Measurements from ENCODE around the gene PLB1. TPM values are rescaled to one million over a fixed set of nuclear protein-coding genes. Genes with fewer than 3 reads are reported as not detected.

PLB1 gene
- total RNA-seq, 2 donors from 2014 or later: 2.1 to 3.0 TPM

GRCh38 chr2:28580078-28580477 lies 84.2 kb downstream of the PLB1 start:
- no peak for DNase-seq (ENCODE audit: low spot score)
- H3K27ac ChIP-seq: no peak overlapping the region
- H3K27me3 ChIP-seq: no peaks in the 10 kb centered on the region
- peaks cover 0 to 17% of the 10 kb centered on the region in 2 donors for H3K4me1 ChIP-seq
- no peaks in the 10 kb centered on the region for H3K36me3 ChIP-seq
- TF ChIP-seq CTCF (IDR thresholded peaks at IDR 0.05): no peak
- H3K4me3 ChIP-seq: no peak overlapping the region
- H3K9me3 ChIP-seq: no peaks in the 10 kb centered on the region

- Histone ChIP-seq H3K9me3 (no peaks in the 10 kb centered on the region), H3K36me3 (no peaks in the 10 kb centered on the region), H3K4me3 (no peak overlapping the region), H3K4me1 (peaks cover 0 to 21% of the 10 kb centered on the region in 2 donors), H3K27me3 (no peaks in the 10 kb centered on the region), H3K27ac (no peak overlapping the region)
- no peak for TF ChIP-seq CTCF (IDR thresholded peaks at IDR 0.05)
- DNase-seq (ENCODE audit: low spot score): no peak
Measured at GRCh38 chr2:28581312-28581711, 85.5 kb downstream of the PLB1 start.

GRCh38 chr2:28582152-28582551 lies 86.3 kb downstream of the PLB1 start:
- Histone ChIP-seq H3K9me3 (no peaks in the 10 kb centered on the region), H3K4me3 (no peak overlapping the region), H3K36me3 (no peaks in the 10 kb centered on the region), H3K27me3 (no peaks in the 10 kb centered on the region), H3K27ac (no peak overlapping the region), H3K4me1 (peaks cover 0 to 21% of the 10 kb centered on the region in 2 donors)
- DNase-seq (ENCODE audit: low spot score): no peak
- no peak for TF ChIP-seq CTCF (IDR thresholded peaks at IDR 0.05)

GRCh38 chr2:28582595-28582994 lies 86.7 kb downstream of the PLB1 start:
- Histone ChIP-seq H3K4me1 (peaks cover 0 to 25% of the 10 kb centered on the region in 2 donors), H3K4me3 (no peak overlapping the region), H3K36me3 (no peaks in the 10 kb centered on the region), H3K9me3 (no peaks in the 10 kb centered on the region), H3K27me3 (no peaks in the 10 kb centered on the region), H3K27ac (peak overlapping the region in 1 of 2 donors; percentile 89)
- no peak for DNase-seq (ENCODE audit: low spot score)
- TF ChIP-seq CTCF (IDR thresholded peaks at IDR 0.05): no peak

GRCh38 chr2:28583899-28584553 lies 88.2 kb downstream of the PLB1 start:
- DNase-seq (ENCODE audit: low spot score): peak; percentile 93
- no peaks in the 10 kb centered on the region for H3K27me3 ChIP-seq
- H3K27ac ChIP-seq: peak overlapping the region; percentile 75 to 89
- no peaks in the 10 kb centered on the region for H3K9me3 ChIP-seq
- no peaks in the 10 kb centered on the region for H3K36me3 ChIP-seq
- H3K4me1 ChIP-seq: peaks cover 0 to 27% of the 10 kb centered on the region in 2 donors
- TF ChIP-seq CTCF (IDR thresholded peaks at IDR 0.05): no peak
- H3K4me3 ChIP-seq: no peak overlapping the region

GRCh38 chr2:28586867-28587266 lies 91.0 kb downstream of the PLB1 start:
- no peaks in the 10 kb centered on the region for H3K27me3 ChIP-seq
- H3K4me1 ChIP-seq: peaks cover 0 to 27% of the 10 kb centered on the region in 2 donors
- no peak for TF ChIP-seq CTCF (IDR thresholded peaks at IDR 0.05)
- no peak for DNase-seq (ENCODE audit: low spot score)
- H3K9me3 ChIP-seq: no peaks in the 10 kb centered on the region
- no peak overlapping the region for H3K4me3 ChIP-seq
- H3K27ac ChIP-seq: peak overlapping the region; percentile 62 to 83
- H3K36me3 ChIP-seq: no peaks in the 10 kb centered on the region

Measured in right atrium auricular region (tissue), 2 donors.